ELR (cell line): ENCODE results near the gene EYA2.

Experiments
- DNase-seq: peaks from one replicate; pipeline ENCODE4 v3.0.0-alpha.2; 2015; ENCODE audit warnings: low read depth

Gene EYA2

DNA sequence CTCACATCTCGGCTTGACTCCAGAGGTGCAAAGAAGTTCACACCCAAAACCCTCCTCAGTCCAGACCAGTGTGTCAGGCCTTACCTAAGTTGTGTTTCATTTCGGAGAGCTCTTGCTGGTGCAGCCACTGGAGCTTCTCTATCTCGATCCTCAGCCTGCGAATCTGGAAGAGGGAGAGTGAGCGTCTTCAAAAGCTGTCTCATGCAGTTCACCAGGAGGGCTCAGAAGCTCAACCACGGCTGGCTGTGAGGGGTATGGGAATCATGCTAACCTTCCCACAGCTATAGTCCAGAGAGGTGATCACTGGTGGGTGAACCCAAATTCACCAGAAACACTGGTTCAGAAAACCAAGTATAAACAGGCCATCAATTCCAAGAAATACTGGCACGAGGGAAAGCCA lies 332.5 kb downstream of the EYA2 start:
- no peak for DNase-seq

DNA sequence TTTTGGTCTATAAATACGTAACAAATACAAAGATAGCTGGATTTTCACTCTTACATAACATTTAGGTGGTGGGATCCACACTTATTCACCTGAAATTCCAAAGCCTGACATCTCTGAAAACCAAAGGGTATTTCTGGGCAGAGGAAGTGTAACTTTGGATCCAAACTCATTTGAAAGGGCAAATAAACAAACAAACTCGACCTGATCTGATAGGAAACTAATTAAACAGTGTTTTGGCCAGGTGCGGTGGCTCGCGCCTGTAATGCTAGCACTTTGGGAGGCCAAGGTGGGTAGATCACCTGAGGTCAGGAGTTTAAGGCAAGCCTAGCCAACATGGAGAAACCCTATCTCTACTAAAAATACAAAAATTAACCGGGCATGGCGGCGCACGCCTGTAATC lies 332.9 kb downstream of the EYA2 start:
- DNase-seq, result no peak

DNA sequence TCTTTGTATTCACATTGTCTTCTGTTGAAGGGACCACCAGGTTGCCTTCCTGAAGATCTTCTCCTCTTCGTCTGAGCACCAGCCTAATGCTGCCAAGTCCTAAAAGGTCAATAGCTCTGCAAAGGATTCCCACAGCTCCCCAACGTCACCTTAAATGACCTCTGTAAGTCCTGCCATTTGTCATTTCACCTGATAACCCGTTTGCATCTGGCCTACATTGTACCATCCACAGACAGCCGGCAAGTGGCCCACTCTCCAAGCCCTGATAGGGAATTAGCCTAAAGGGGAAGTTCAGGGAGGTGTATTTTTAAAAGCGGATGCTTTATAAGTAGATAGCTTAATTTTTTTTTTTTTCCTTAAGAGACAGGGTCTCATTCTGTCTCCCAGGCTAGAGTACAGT lies 334.0 kb downstream of the EYA2 start:
- DNase-seq, result no peak

DNA sequence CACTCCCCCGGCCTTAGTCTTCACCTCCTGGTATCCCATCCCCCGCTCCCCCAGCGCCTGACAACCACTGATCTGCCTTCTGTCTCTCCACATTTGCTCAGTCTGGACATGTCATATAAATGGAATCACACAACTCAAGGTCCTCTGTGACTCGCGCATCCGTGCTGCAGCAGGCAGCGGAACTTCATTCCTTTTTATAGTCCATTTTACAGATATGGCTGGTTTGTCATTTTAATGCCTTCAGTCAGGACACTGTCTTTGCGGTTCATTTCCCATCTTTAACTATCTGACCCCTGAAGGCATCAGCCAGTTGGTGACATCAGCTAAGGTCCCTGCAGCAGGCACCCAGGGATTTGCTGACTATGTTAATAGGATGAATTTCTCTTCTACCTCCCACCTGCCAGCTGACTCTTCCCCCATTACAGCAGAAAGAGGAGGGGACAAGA lies 336.2 kb downstream of the EYA2 start:
- peak; percentile 29 for DNase-seq

DNA sequence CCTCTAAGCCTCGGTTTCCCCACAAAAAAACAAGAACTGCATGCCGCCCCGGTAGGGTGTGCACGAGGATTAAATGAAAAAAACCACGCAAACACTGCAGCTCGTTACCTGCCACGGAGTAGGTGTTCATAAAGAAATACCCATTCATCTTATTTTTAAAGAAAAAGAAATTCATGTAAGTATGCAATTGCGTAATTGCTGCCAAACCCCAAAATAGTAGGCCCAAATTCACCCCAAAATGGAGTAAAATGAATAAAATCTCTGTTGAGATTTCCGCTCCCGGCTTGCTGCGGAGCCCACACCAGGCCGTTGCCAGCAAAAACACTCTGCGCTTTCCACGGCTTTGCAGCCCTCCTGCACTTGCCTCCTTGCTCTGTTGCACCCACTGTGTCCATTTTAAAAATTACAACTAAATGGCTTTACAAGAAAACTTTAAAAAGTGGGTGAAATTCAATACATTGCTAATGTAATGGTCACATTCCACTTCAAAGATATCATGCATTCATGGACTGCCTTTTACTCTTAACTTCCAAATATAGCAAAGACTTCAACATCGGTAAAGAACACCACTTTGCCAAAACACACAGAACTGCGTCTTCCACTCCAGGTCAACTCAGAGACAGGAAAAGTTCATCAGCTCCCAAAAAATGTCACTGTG lies 336.9 kb downstream of the EYA2 start:
- DNase-seq, result no peak

DNA sequence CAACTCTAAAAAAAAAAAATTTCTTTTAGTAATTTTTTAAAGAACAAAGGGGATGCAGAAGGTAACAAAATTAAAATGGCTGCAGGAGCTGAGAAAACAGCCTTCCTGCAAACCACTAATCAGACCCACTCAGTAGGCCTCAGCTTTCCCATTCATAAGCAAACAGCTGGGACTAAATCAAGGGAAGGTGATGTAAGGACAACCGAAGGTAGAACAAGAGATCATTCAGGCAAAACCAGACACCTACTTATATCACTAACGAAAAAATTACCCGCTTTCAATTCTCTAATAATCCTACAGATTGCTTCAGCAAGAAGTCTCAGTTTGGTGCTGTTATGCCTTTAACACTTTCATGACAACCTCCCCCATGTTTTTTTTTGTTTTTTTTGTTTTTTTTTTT lies 337.9 kb downstream of the EYA2 start:
- DNase-seq, result no peak

DNA sequence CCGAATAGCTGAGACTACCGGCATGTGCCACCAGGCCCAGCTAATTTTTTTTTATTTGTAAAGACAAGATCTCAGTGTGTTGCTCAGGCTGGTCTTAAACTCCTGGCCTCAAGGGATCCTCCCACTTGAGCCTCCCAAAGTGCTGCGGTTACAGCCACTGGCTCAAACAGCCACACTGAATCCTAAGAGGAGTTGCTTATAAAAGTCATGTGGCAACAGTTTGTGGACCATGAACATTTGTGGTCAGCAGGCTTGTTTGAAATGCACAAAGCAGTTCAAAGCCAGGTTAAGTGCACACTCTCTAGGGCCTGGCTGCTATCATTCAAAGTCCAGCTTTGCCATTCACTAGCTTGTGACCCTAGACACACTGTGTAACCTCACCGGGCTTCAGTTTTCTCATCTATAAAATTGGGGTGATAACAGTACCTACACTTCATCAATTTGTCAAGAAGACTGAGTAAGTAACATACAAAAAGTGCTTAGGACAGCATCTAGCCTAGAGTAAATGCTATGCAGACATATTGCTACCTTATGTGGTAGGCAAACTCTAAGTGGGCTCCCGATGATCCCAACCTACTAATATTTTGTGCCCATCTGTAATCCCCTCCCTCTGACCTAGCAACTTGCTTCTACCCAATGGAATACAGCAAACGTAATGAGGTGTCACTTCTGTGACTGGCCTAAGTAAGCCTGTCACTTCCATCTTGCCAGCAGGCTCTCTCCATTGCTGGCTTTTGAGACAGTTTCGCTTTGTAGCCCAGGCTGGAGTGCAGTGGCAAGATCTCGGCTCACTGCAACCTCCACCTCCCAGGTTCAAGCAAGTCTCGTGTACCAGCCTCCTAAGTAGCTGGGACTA lies 338.9 kb downstream of the EYA2 start:
- DNase-seq, result no peak

DNA sequence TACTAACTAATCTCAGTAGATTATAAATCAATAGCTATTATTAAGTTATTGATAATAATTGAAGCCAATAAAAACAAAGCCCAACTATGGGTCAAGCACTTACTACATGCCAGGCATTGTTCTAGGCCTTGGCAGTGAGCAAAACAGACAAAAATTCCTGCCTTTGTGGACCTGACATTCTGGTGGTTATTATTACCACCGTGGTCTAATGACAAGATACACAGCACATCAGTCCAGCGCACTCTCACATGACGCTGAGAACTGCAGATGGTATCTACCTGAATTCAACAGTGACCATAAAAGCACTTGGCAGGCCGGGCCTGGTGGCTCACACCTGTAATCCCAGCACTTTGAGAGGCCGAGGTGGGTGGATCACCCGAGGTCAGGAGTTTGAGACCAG lies 340.5 kb downstream of the EYA2 start:
- DNase-seq, result no peak

DNA sequence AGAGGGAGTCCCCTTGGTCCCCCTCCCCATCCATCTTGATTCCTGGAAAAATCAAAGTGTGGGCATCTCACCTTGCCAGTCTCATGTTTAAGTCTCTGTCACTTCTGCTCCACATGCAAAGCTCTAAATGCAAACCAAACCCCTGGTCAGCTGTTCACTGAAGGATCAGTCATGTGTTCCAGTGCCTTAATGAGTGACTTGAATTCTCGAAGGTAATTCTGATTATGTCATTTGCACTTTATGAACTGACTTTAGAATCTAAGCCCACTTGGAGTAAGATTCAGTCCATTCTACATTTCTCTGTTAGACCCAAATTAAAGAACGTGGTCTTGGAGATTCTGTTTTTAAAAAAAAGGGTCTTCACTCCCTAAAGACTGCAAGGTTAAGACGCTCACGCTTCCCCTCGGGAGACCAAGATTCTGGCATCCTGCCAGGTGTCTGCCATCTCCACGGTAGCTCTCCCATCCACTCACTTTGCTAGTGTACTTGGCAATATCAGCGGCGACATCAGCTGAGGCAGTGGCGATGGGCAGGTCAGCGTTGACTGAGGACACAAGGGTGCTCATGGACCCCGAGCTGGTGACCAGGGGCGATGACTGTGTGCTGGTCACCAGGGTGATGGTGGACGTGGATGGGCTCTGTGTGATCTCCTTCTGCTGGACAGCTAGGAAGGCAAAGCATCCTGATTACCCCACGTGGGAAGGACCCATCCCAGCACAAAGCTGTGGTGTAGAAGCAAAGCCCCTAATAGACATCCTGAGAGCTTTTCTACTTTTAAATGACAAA lies 341.4 kb downstream of the EYA2 start:
- DNase-seq, result no peak

DNA sequence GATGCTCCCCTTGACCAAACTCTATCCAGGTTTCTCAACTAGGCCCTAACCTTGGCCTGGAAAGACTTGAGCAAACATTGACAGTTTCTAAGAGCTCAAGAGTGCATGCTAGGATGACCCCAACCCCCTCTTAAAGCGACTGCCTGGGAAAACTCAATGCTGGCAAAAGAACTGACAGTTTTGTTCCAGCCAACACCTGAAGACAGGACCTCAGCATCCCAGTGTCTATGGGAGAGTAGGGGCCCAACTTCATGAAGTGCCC lies 341.9 kb downstream of the EYA2 start:
- DNase-seq, result no peak

DNA sequence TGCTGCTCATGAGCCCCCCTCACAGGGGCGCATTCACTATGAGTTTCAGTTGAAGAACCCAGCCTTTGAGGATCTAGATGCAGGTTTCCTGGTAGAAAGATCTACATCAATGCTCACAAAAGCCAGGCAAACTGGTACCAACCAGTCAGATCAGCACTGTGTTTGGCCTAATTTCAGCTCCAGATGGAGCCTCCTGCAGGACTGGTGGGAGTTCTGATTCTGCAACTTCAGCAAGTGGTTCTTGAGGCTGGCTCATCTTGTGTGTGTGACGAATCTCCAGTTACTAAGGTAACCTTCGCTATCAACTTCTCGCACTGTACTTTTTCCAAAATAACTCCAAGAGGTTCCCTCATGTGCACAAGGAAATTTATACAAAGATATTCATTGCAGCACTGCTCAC lies 343.1 kb downstream of the EYA2 start:
- DNase-seq, result no peak
